Nephron (organoid): ENCODE measurements around the gene AHSG.

Experiments
- H3K27ac Mint-ChIP-seq, 3 experiments: 2 replicates each; pipeline ENCODE4 v1.8.0; 2020; ENCODE audit warnings: mixed read lengths in 3 of 3, mild to moderate bottlenecking in 2 of 3, moderate library complexity in 1 of 3
- H3K27me3 Mint-ChIP-seq: 2 replicates; pipeline ENCODE4 v1.8.0; 2021; ENCODE audit warnings: low read depth, mild to moderate bottlenecking, moderate library complexity, mixed read lengths
- H3K36me3 Mint-ChIP-seq: 2 replicates; pipeline ENCODE4 v1.8.0; 2020; ENCODE audit warnings: low read depth, mixed read lengths
- H3K4me1 Mint-ChIP-seq: 2 replicates; pipeline ENCODE4 v1.8.0; 2020; ENCODE audit warnings: mixed read lengths
- H3K4me3 Mint-ChIP-seq, 3 experiments: 2 replicates each; pipeline ENCODE4 v1.8.0; 2020; ENCODE audit warnings: mild to moderate bottlenecking in 3 of 3, mixed read lengths in 3 of 3, moderate library complexity in 2 of 3
- H3K9me3 Mint-ChIP-seq: 2 replicates; pipeline ENCODE4 v1.8.0; 2020; ENCODE audit warnings: mixed read lengths
- TF ChIP-seq, protein P1 (sequence below), 3 experiments: fragments of 200-600 bp; sonication (generic); IDR thresholded peaks; one replicate each; pipeline ENCODE4 v1.5.0; 2021; ENCODE audit warnings: antibody characterized with exemption in 3 of 3; ENCODE audit not compliant: unreplicated experiment in 3 of 3

The AHSG gene

DNA sequence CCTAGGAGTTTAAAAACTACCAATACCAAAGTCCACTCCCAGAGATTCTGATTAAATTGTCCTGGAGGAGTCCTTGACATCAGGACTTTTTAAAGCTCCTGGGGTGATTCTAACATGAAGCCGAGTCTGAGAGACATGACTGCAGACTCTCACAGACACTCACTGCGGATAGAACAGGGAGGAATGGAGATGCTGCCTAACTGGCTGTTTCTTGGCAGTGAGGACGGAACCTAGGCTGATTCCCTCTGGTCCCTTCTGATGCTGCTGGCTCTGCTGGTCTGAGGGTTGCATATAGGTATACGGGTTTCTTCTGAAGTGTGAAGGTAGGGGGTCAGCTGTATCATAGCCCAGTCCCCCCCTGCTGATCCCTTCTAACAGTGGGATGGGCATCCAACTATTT lies 51.6 kb downstream of the AHSG start:
- TF ChIP-seq, protein P1, sequence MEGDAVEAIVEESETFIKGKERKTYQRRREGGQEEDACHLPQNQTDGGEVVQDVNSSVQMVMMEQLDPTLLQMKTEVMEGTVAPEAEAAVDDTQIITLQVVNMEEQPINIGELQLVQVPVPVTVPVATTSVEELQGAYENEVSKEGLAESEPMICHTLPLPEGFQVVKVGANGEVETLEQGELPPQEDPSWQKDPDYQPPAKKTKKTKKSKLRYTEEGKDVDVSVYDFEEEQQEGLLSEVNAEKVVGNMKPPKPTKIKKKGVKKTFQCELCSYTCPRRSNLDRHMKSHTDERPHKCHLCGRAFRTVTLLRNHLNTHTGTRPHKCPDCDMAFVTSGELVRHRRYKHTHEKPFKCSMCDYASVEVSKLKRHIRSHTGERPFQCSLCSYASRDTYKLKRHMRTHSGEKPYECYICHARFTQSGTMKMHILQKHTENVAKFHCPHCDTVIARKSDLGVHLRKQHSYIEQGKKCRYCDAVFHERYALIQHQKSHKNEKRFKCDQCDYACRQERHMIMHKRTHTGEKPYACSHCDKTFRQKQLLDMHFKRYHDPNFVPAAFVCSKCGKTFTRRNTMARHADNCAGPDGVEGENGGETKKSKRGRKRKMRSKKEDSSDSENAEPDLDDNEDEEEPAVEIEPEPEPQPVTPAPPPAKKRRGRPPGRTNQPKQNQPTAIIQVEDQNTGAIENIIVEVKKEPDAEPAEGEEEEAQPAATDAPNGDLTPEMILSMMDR (IDR thresholded peaks at IDR 0.05; ENCODE audit: unreplicated experiment in 3 of 3) = no peak
- peak overlapping the region in 1 of 3 experiments; percentile 69 for H3K27ac Mint-ChIP-seq
- H3K27me3 Mint-ChIP-seq = peaks cover 6% of the 10 kb centered on the region
- H3K4me1 Mint-ChIP-seq = no peaks in the 10 kb centered on the region
- no peaks in the 10 kb centered on the region for H3K9me3 Mint-ChIP-seq
- H3K4me3 Mint-ChIP-seq = no peak overlapping the region
- no peaks in the 10 kb centered on the region for H3K36me3 Mint-ChIP-seq

GRCh38 chr3:186665625-186666188 lies 52.8 kb downstream of the AHSG start, which contains the start of gene HRG:
Gene HRG, plus strand, starts transcription at chr3:186666014. Its CDS starts 18 bp downstream, at chr3:186666032.
- no peaks in the 10 kb centered on the region for H3K4me1 Mint-ChIP-seq
- no peak within 1 kb of the TSS for H3K4me3 Mint-ChIP-seq
- H3K9me3 Mint-ChIP-seq = no peaks in the 10 kb centered on the region
- H3K27ac Mint-ChIP-seq = peak within 1 kb of the TSS in 1 of 3 experiments; percentile 95
- TF ChIP-seq, protein P1 (IDR thresholded peaks at IDR 0.05; ENCODE audit: unreplicated experiment in 3 of 3) = no peak
- H3K27me3 Mint-ChIP-seq = peaks cover 6% of the 10 kb centered on the region
- H3K36me3 Mint-ChIP-seq = no peaks in the 10 kb centered on the region

- H3K9me3 Mint-ChIP-seq = no peaks in the 10 kb centered on the region
- H3K27ac Mint-ChIP-seq = no peak overlapping the region
- H3K27me3 Mint-ChIP-seq = peaks cover 10% of the 10 kb centered on the region
- H3K4me1 Mint-ChIP-seq = no peaks in the 10 kb centered on the region
- TF ChIP-seq, protein P1 (IDR thresholded peaks at IDR 0.05; ENCODE audit: unreplicated experiment in 3 of 3) = no peak
- H3K4me3 Mint-ChIP-seq = no peak overlapping the region
- no peaks in the 10 kb centered on the region for H3K36me3 Mint-ChIP-seq
Measured at GRCh38 chr3:186668426-186668825, 55.6 kb downstream of the AHSG start.

DNA sequence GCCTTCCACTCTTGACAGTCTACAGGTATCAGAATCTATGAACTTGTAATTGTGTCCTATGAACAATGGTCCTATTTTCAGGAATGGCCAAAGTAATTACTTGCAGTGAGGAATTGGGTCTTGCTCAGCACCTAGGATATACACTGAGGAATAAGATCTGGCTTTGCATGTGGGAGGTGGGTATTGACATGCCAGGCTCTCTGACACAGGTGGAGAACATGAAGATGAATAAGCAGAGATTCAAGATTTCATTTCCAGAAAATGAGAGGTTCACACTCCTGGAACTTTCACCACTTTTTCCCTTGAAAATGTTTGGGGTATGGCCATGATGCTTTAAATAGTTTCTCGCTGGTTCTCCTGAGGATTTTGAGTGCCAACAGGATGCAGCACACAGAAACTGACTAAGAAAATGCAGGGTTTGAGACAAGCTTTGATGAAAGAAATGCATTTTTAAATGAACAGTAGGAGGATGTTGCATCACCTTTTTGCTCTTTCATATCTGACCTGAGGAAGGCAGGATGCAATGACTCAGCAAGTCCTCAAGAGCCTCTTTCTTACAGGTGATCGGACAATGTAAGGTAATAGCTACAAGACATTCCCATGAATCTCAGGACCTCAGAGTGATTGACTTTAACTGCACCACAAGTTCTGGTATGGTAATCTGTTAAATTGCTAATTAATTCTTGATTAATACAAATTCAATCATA lies 56.7 kb downstream of the AHSG start:
- TF ChIP-seq, protein P1 (IDR thresholded peaks at IDR 0.05; ENCODE audit: unreplicated experiment in 3 of 3) = no peak
- no peaks in the 10 kb centered on the region for H3K4me1 Mint-ChIP-seq
- peaks cover 14% of the 10 kb centered on the region for H3K27me3 Mint-ChIP-seq
- no peaks in the 10 kb centered on the region for H3K36me3 Mint-ChIP-seq
- no peak overlapping the region for H3K4me3 Mint-ChIP-seq
- H3K9me3 Mint-ChIP-seq = no peaks in the 10 kb centered on the region
- no peak overlapping the region for H3K27ac Mint-ChIP-seq

- Mint-ChIP-seq H3K4me1 (no peaks in the 10 kb centered on the region), H3K27ac (no peak overlapping the region), H3K4me3 (no peak overlapping the region), H3K27me3 (peaks cover 14% of the 10 kb centered on the region), H3K9me3 (no peaks in the 10 kb centered on the region), H3K36me3 (no peaks in the 10 kb centered on the region)
- TF ChIP-seq, protein P1 (IDR thresholded peaks at IDR 0.05; ENCODE audit: unreplicated experiment in 3 of 3) = no peak
Measured at GRCh38 chr3:186670155-186670554, 57.3 kb downstream of the AHSG start.
